SH-SY5Y (cell line): ENCODE results near the gene EPM2A.

Source experiments
- GATA2 ChIP-seq: IDR thresholded peaks from 2 replicates; pipeline ENCODE4 v1.6.1; 2011; ENCODE audit warnings: mild to moderate bottlenecking, low read depth, low read length
- GATA3 ChIP-seq: IDR thresholded peaks from 2 replicates; pipeline ENCODE4 v1.6.1; 2011; ENCODE audit warnings: low read depth, mild to moderate bottlenecking, low read length, moderate library complexity

GRCh38 chr6:145600299-145600698 lies 135.0 kb downstream of the EPM2A start:
- TF ChIP-seq GATA2 (no peak), GATA3 (no peak)
